ENCODE data around the gene KCNQ1.

KCNQ1 gene

GRCh38 chr11:2443881-2444820 is 657 bp upstream of the KCNQ1 start, which contains the start of gene TRPM5:
Gene TRPM5 (minus strand): TSS chr11:2444514. CDS start chr11:2423036, 21,478 bp downstream.
- TF ChIP-seq CTCF (IDR thresholded peaks at IDR 0.05): no peak

GRCh38 chr11:2445746-2446551 is 1.1 kb downstream of the KCNQ1 start:
- no peak for TF ChIP-seq CTCF (IDR thresholded peaks at IDR 0.05)

- TF ChIP-seq CTCF (IDR thresholded peaks at IDR 0.05): no peak
Observed at GRCh38 chr11:2446590-2447252, 1.9 kb downstream of the KCNQ1 start.

- no peak for TF ChIP-seq CTCF (IDR thresholded peaks at IDR 0.05)
Observed at GRCh38 chr11:2447253-2447950, 2.6 kb downstream of the KCNQ1 start.

GRCh38 chr11:2447951-2448650 is 3.3 kb downstream of the KCNQ1 start:
- TF ChIP-seq CTCF (IDR thresholded peaks at IDR 0.05): no peak

- no peak for TF ChIP-seq CTCF (IDR thresholded peaks at IDR 0.05)
Observed at GRCh38 chr11:2448661-2449547, 4.1 kb downstream of the KCNQ1 start.
